A172 (cell line): ENCODE data around the gene SLC25A17. TPM values are rescaled to one million over a fixed set of nuclear protein-coding genes. Genes with fewer than 3 reads are reported as not detected.
"Not testable (repeated sequence)": the region's sequence is repeated elsewhere in the genome, so short reads cannot be mapped to it uniquely, and the experiment has no call there.

ENCODE experiments used
- DNase-seq: peaks from one replicate; pipeline ENCODE4 v3.0.0-alpha.2; 2015; ENCODE audit warnings: low spot score
- total RNA-seq: library from RNA; depleted of rRNA; stranded (reverse); fragments of >200 nt; shearing (Covaris generic); gene quantifications from 2 replicates; pipeline ENCODE4 v1.2.3, GENCODE V29; 2014

The SLC25A17 gene
- total RNA-seq, 1 experiment from 2014 or later: 24.8 TPM

GRCh38 chr22:40819599-40820140, 524 bp upstream of the SLC25A17 start:
- DNase-seq: peak; percentile 19

- no peak for DNase-seq
Measured at GRCh38 chr22:40818192-40818746, 877 bp downstream of the SLC25A17 start.

GRCh38 chr22:40817737-40818136, 1.4 kb downstream of the SLC25A17 start:
- DNase-seq: no peak

- DNase-seq: no peak
Measured at GRCh38 chr22:40813912-40814315, 5.2 kb downstream of the SLC25A17 start.

GRCh38 chr22:40808018-40808841, 10.9 kb downstream of the SLC25A17 start:
- no peak for DNase-seq

GRCh38 chr22:40806711-40807110, 12.4 kb downstream of the SLC25A17 start:
- DNase-seq: no peak

GRCh38 chr22:40805699-40806203, 13.4 kb downstream of the SLC25A17 start:
- no peak for DNase-seq

GRCh38 chr22:40805239-40805638, 13.9 kb downstream of the SLC25A17 start:
- no peak for DNase-seq

- no peak for DNase-seq
Measured at GRCh38 chr22:40803321-40803720, 15.8 kb downstream of the SLC25A17 start.

- DNase-seq: no peak
Measured at GRCh38 chr22:40799008-40799407, 20.1 kb downstream of the SLC25A17 start.

GRCh38 chr22:40797427-40797826, 21.7 kb downstream of the SLC25A17 start:
- DNase-seq: no peak

GRCh38 chr22:40792451-40792850, 26.7 kb downstream of the SLC25A17 start:
- DNase-seq: no peak

- DNase-seq: no peak
Measured at GRCh38 chr22:40791241-40791640, 27.9 kb downstream of the SLC25A17 start.

GRCh38 chr22:40789131-40789530, 30.0 kb downstream of the SLC25A17 start:
- no peak for DNase-seq

GRCh38 chr22:40782521-40782920, 36.6 kb downstream of the SLC25A17 start:
- DNase-seq: no peak

GRCh38 chr22:40781749-40782148, 37.4 kb downstream of the SLC25A17 start:
- not testable (repeated sequence) for DNase-seq

GRCh38 chr22:40769761-40770160, 49.4 kb downstream of the SLC25A17 start:
- DNase-seq: no peak

GRCh38 chr22:40768206-40768605, 50.9 kb downstream of the SLC25A17 start:
- no peak for DNase-seq

- DNase-seq: no peak
Measured at GRCh38 chr22:40766956-40767355, 52.2 kb downstream of the SLC25A17 start.

- no peak for DNase-seq
Measured at GRCh38 chr22:40764763-40765441, 54.2 kb downstream of the SLC25A17 start.

- DNase-seq: no peak
Measured at GRCh38 chr22:40759294-40759840, 59.8 kb downstream of the SLC25A17 start.

- not testable (repeated sequence) for DNase-seq
Measured at GRCh38 chr22:40758851-40759250, 60.3 kb downstream of the SLC25A17 start.
